ENCODE measurements around the gene DESI2. TPM values are rescaled to one million over a fixed set of nuclear protein-coding genes. Genes with fewer than 3 reads are reported as not detected.

Gene DESI2
- total and polyA plus RNA-seq, 2 donors (not counting 1 experiment from before 2014, with no cell fraction given), result 40.2 to 47.2 TPM

DNA sequence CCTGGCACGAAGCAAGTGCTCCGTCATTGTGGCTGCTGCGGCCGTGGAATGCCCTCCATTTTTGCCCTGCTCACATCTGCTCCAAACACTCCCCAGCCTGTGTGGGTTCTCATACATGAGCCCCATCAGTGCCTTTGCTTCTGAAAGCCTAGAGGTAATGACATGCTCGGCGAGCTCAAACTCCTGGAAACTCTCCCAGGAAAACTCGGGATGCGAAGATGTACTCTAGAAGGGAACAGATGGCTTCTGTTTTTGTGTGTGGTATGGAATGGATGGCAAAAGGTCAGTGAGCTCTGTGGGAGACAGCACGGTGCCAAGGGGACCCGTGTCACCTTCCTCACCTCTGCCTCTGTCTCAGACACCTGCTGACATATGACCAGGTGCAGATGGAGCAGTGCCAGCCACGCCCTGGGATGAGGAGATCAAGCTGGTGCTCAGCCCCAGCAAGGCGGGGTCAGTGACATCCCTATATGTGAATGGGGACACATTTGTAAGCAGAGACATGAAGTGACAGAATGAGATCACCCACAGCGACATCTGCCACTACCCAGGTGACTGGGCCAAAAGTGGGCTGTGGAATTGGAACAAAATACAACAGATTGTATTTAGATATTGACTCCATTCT lies 98.5 kb downstream of the DESI2 start:
- TF ChIP-seq, protein P1, sequence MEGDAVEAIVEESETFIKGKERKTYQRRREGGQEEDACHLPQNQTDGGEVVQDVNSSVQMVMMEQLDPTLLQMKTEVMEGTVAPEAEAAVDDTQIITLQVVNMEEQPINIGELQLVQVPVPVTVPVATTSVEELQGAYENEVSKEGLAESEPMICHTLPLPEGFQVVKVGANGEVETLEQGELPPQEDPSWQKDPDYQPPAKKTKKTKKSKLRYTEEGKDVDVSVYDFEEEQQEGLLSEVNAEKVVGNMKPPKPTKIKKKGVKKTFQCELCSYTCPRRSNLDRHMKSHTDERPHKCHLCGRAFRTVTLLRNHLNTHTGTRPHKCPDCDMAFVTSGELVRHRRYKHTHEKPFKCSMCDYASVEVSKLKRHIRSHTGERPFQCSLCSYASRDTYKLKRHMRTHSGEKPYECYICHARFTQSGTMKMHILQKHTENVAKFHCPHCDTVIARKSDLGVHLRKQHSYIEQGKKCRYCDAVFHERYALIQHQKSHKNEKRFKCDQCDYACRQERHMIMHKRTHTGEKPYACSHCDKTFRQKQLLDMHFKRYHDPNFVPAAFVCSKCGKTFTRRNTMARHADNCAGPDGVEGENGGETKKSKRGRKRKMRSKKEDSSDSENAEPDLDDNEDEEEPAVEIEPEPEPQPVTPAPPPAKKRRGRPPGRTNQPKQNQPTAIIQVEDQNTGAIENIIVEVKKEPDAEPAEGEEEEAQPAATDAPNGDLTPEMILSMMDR (conservative IDR thresholded peaks at IDR 0.05 in 1 of 2, IDR thresholded peaks at IDR 0.05 in 1 of 2; ENCODE audit: low read depth in 1 of 2, low read length in 2 of 2), result no peak
- TF ChIP-seq EZH2 (IDR thresholded peaks at IDR 0.05; ENCODE audit: low read length, missing control alignments), result no peak
- no peak overlapping the region for H3K4me2 ChIP-seq (ENCODE audit: extremely low read depth, insufficient read depth, low read length)
- H3K9ac ChIP-seq (ENCODE audit: insufficient read depth, low read length), result no peak overlapping the region
- no peak overlapping the region for H3K27ac ChIP-seq (ENCODE audit: insufficient read depth, low read length)
- no peak overlapping the region for H2AFZ ChIP-seq (ENCODE audit: low read length)
- no peaks in the 10 kb centered on the region for H4K20me1 ChIP-seq (ENCODE audit: control insufficient read depth, extremely low read depth, insufficient read depth, low read length)
- H3K27me3 ChIP-seq (ENCODE audit: control insufficient read depth, insufficient read depth, low read length), result no peaks in the 10 kb centered on the region
- no peaks in the 10 kb centered on the region for H3K36me3 ChIP-seq (ENCODE audit: control insufficient read depth, insufficient read depth, low read length)
- H3K9me3 ChIP-seq (ENCODE audit: control insufficient read depth, insufficient read depth, low read depth, low read length), result no peaks in the 10 kb centered on the region
- H3K4me3 ChIP-seq (replicated peaks in 1 of 4; ENCODE audit: control extremely low read depth in 1 of 4, insufficient read depth in 1 of 4, low read depth in 3 of 4, low read length in 4 of 4), result no peak overlapping the region
- no peaks in the 10 kb centered on the region for H3K4me1 ChIP-seq (ENCODE audit: control insufficient read depth, extremely low read depth, insufficient read depth, low read length)
- no peak for DNase-seq (ENCODE audit: low read depth in 2 of 2)
- no peaks in the 10 kb centered on the region for H3K79me2 ChIP-seq (ENCODE audit: control insufficient read depth, insufficient read depth, low read length)

DNA sequence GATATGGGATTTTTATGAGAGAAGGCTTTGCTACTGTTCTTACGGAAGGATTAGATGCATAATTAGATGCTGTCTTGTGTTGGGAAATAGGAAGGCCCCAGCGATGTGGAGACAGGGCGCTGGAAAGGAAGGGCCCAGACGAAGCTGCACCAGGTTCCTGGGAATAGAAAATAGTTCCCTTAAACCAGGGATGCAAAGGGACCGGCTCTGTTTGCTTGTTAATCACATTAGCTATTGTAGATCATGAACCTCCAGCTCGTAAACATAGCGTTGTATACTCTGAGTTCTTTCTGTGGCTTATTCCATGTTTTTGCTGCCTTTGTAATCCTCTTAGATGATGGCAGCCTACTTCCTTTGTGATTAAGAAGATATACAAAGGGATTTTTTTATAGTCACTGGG lies 102.7 kb downstream of the DESI2 start:
- Histone ChIP-seq H3K4me1 (ENCODE audit: control insufficient read depth, extremely low read depth, insufficient read depth, low read length) (peaks cover 3% of the 10 kb centered on the region), H3K79me2 (ENCODE audit: control insufficient read depth, insufficient read depth, low read length) (no peaks in the 10 kb centered on the region), H3K9me3 (ENCODE audit: control insufficient read depth, insufficient read depth, low read depth, low read length) (no peaks in the 10 kb centered on the region), H3K4me2 (ENCODE audit: extremely low read depth, insufficient read depth, low read length) (no peak overlapping the region), H3K9ac (ENCODE audit: insufficient read depth, low read length) (no peak overlapping the region), H3K36me3 (ENCODE audit: control insufficient read depth, insufficient read depth, low read length) (no peaks in the 10 kb centered on the region), H3K4me3 (replicated peaks in 1 of 4; ENCODE audit: control extremely low read depth in 1 of 4, insufficient read depth in 1 of 4, low read depth in 3 of 4, low read length in 4 of 4) (no peak overlapping the region), H4K20me1 (ENCODE audit: control insufficient read depth, extremely low read depth, insufficient read depth, low read length) (no peaks in the 10 kb centered on the region), H3K27ac (ENCODE audit: insufficient read depth, low read length) (no peak overlapping the region), H3K27me3 (ENCODE audit: control insufficient read depth, insufficient read depth, low read length) (no peaks in the 10 kb centered on the region), H2AFZ (ENCODE audit: low read length) (no peak overlapping the region)
- DNase-seq (ENCODE audit: low read depth in 2 of 2), result no peak
- TF ChIP-seq, protein P1 (conservative IDR thresholded peaks at IDR 0.05 in 1 of 2, IDR thresholded peaks at IDR 0.05 in 1 of 2; ENCODE audit: low read depth in 1 of 2, low read length in 2 of 2), result no peak
- TF ChIP-seq EZH2 (IDR thresholded peaks at IDR 0.05; ENCODE audit: low read length, missing control alignments), result no peak

DNA sequence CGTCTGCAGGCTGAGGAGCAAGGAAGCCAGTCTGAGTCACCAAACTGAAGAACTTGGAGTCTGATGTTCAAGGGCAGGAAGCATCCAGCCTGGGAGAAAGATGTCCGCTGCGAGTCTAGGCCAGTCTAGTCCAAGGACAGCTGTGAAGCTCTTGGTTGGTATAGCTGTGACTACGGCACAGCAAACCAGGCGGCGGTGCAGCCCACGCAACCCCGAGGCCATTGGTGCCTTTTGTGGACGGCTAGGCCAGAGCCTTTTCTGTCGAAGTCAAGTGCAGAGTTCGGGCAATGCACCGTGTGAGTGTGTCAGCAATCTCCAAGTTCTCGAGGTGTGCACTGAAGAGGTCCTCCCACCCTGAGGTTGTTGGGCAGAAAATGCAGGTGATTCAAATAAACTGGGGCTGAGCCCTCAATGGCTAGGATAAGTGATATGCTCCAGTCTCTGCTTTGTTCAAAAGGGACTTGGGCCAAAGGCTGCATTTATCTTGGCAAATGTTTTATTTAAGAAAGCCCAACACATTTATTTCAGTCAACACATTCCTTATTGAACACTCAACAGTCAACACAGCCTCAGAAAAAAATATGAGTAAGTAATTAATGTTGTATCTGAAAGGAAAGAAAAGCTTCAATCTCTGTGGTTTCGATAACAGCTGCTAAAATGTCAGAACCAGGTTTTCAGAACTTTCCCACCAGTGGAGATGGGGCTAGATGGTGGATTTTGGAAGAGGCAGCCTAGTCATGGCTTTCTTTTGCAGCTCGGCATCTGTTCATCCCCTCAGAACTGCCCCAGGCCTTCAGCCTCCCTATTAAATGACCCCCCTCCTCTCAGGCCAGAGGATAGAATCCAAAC lies 104.4 kb downstream of the DESI2 start:
- no peaks in the 10 kb centered on the region for H3K9me3 ChIP-seq (ENCODE audit: control insufficient read depth, insufficient read depth, low read depth, low read length)
- no peak overlapping the region for H3K4me2 ChIP-seq (ENCODE audit: extremely low read depth, insufficient read depth, low read length)
- DNase-seq (ENCODE audit: low read depth in 2 of 2), result peak; percentile 67 to 83
- no peak overlapping the region for H3K9ac ChIP-seq (ENCODE audit: insufficient read depth, low read length)
- no peak overlapping the region for H2AFZ ChIP-seq (ENCODE audit: low read length)
- H3K36me3 ChIP-seq (ENCODE audit: control insufficient read depth, insufficient read depth, low read length), result no peaks in the 10 kb centered on the region
- no peaks in the 10 kb centered on the region for H4K20me1 ChIP-seq (ENCODE audit: control insufficient read depth, extremely low read depth, insufficient read depth, low read length)
- no peak for TF ChIP-seq EZH2 (IDR thresholded peaks at IDR 0.05; ENCODE audit: low read length, missing control alignments)
- TF ChIP-seq, protein P1 (conservative IDR thresholded peaks at IDR 0.05 in 1 of 2, IDR thresholded peaks at IDR 0.05 in 1 of 2; ENCODE audit: low read depth in 1 of 2, low read length in 2 of 2), result no peak
- H3K27me3 ChIP-seq (ENCODE audit: control insufficient read depth, insufficient read depth, low read length), result no peaks in the 10 kb centered on the region
- H3K4me1 ChIP-seq (ENCODE audit: control insufficient read depth, extremely low read depth, insufficient read depth, low read length), result peaks cover 3% of the 10 kb centered on the region
- no peak overlapping the region for H3K4me3 ChIP-seq (replicated peaks in 1 of 4; ENCODE audit: control extremely low read depth in 1 of 4, insufficient read depth in 1 of 4, low read depth in 3 of 4, low read length in 4 of 4)
- no peaks in the 10 kb centered on the region for H3K79me2 ChIP-seq (ENCODE audit: control insufficient read depth, insufficient read depth, low read length)
- H3K27ac ChIP-seq (ENCODE audit: insufficient read depth, low read length), result no peak overlapping the region

All from fibroblast of lung (primary cell).